ENCODE measurements around the gene ITFG1. TPM values are rescaled to one million over a fixed set of nuclear protein-coding genes. Genes with fewer than 3 reads are reported as not detected.

The ITFG1 gene
- total and polyA plus RNA-seq, 2 of the 13 experiments (the other 11 are each of a cell fraction or from before 2014, with no cell fraction given): 74.5 to 150 TPM

- TF ChIP-seq AHDC1 (CRISPR knock-in tag; IDR thresholded peaks at IDR 0.05; ENCODE audit: borderline replicate concordance) (no peak), RAD21 (CRISPR knock-in tag; IDR thresholded peaks at IDR 0.05) (peak; percentile 95), TOPORS (CRISPR knock-in tag; IDR thresholded peaks at IDR 0.05) (peak; percentile 52; the same call in 1 of the 2 replicates), TOE1 (CRISPR knock-in tag; IDR thresholded peaks at IDR 0.05) (no peak), REXO4 (CRISPR knock-in tag; IDR thresholded peaks at IDR 0.05; ENCODE audit: borderline replicate concordance) (no peak), ZNF646 (CRISPR knock-in tag; IDR thresholded peaks at IDR 0.05) (no peak), ZMYM3 (CRISPR knock-in tag; IDR thresholded peaks at IDR 0.05) (no peak), MXD1 (CRISPR knock-in tag; IDR thresholded peaks at IDR 0.05) (peak; percentile 39; the same call in 1 of the 2 replicates), LCORL (IDR thresholded peaks at IDR 0.05) (no peak), LCORL (CRISPR knock-in tag; IDR thresholded peaks at IDR 0.05) (peak; percentile 28; the same call in 1 of the 2 replicates), CBX1 (IDR thresholded peaks at IDR 0.05; ENCODE audit: low read depth) (no peak), SUZ12 (IDR thresholded peaks at IDR 0.05; ENCODE audit: low read depth, low read length) (no peak), SPEN (CRISPR knock-in tag; IDR thresholded peaks at IDR 0.05; ENCODE audit: low read depth) (0 out of 2 replicates have a peak, but pooled peaks have one; percentile 16), CENPX (CRISPR knock-in tag; IDR thresholded peaks at IDR 0.05) (no peak), ZNF180 (CRISPR knock-in tag; IDR thresholded peaks at IDR 0.05; ENCODE audit: borderline replicate concordance, low read depth) (no peak), ZNF207 (IDR thresholded peaks at IDR 0.05; ENCODE audit: borderline replicate concordance) (no peak), PRMT3 (CRISPR knock-in tag; IDR thresholded peaks at IDR 0.05; ENCODE audit: borderline replicate concordance, low read depth) (no peak)
These were observed 317.8 kb downstream of the ITFG1 start (continued) for GRCh38 chr16:47142821-47143676.

All from HepG2 (cell line).